ENCODE measurements around the gene NUDT6. TPM values are rescaled to one million over a fixed set of nuclear protein-coding genes. Genes with fewer than 3 reads are reported as not detected.
A peak's percentile ranks its signal among the peaks of the same experiment; 100 is the strongest.

The NUDT6 gene
- total RNA-seq, 2 donors from 2014 or later: 7.7 to 8.6 TPM

GRCh38 chr4:122921300-122921699 lies 1.1 kb downstream of the NUDT6 start:
- no peak for ATAC-seq
- intact Hi-C loops (cut with DNase I, micrococcal nuclease): loop anchor here in 1 of 2 donors (10.0 kb wide), 1 partner anchor 166 kb away; no protein-coding TSS in a partner anchor
- DNase-seq: no peak

GRCh38 chr4:122920473-122920872 lies 1.9 kb downstream of the NUDT6 start:
- intact Hi-C loops (cut with DNase I, micrococcal nuclease): loop anchor here in 1 of 2 donors (10.0 kb wide), 1 partner anchor 166 kb away; no protein-coding TSS in a partner anchor
- DNase-seq (no peak), ATAC-seq (no peak)

- DNase-seq: no peak
- ATAC-seq: no peak
- intact Hi-C loops (cut with DNase I, micrococcal nuclease): no loop called here
These were observed 4.7 kb downstream of the NUDT6 start for GRCh38 chr4:122917731-122918130.

GRCh38 chr4:122914938-122915337 lies 7.5 kb downstream of the NUDT6 start:
- intact Hi-C loops (cut with DNase I, micrococcal nuclease): loop anchor here in 1 of 2 donors (5.0 kb wide), 1 partner anchor 158 kb away; no protein-coding TSS in a partner anchor
- no peak for ATAC-seq
- DNase-seq: no peak

- ATAC-seq (no peak), DNase-seq (no peak)
- intact Hi-C loops (cut with DNase I, micrococcal nuclease): loop anchor here in 1 of 2 donors (5.0 kb wide), 1 partner anchor 157 kb away; no protein-coding TSS in a partner anchor
These were observed 8.0 kb downstream of the NUDT6 start for GRCh38 chr4:122914292-122914904.

- DNase-seq: no peak
- intact Hi-C loops (cut with DNase I, micrococcal nuclease): loop anchor here in 1 of 2 donors (5.0 kb wide), 1 partner anchor 156 kb away; no protein-coding TSS in a partner anchor
- ATAC-seq: no peak
These were observed 9.4 kb downstream of the NUDT6 start for GRCh38 chr4:122912810-122913575.

- DNase-seq (no peak), ATAC-seq (no peak)
- intact Hi-C loops (cut with DNase I, micrococcal nuclease): loop anchor here in 1 of 2 donors (5.0 kb wide), 1 partner anchor 154 kb away; no protein-coding TSS in a partner anchor
These were observed 10.8 kb downstream of the NUDT6 start for GRCh38 chr4:122911588-122911987.

- ATAC-seq (no peak), DNase-seq (no peak)
- intact Hi-C loops (cut with DNase I, micrococcal nuclease): loop anchor here in 1 of 2 donors (5.0 kb wide), 1 partner anchor 152 kb away; no protein-coding TSS in a partner anchor
These were observed 12.7 kb downstream of the NUDT6 start for GRCh38 chr4:122909683-122910082.

- intact Hi-C loops (cut with DNase I, micrococcal nuclease): no loop called here
- ATAC-seq (no peak), DNase-seq (no peak)
These were observed 14.2 kb downstream of the NUDT6 start for GRCh38 chr4:122908223-122908622.

- ATAC-seq (no peak), DNase-seq (no peak)
- intact Hi-C loops (cut with DNase I, micrococcal nuclease): no loop called here
These were observed 15.5 kb downstream of the NUDT6 start for GRCh38 chr4:122906859-122907305.

GRCh38 chr4:122903766-122904288 lies 18.6 kb downstream of the NUDT6 start:
- no peak for ATAC-seq
- intact Hi-C loops (cut with DNase I, micrococcal nuclease): no loop called here
- DNase-seq: no peak

GRCh38 chr4:122901247-122902010 lies 21.0 kb downstream of the NUDT6 start:
- intact Hi-C loops (cut with DNase I, micrococcal nuclease): no loop called here
- no peak for ATAC-seq
- DNase-seq: no peak

- ATAC-seq: no peak
- no peak for DNase-seq
- intact Hi-C loops (cut with DNase I, micrococcal nuclease): no loop called here
These were observed 22.1 kb downstream of the NUDT6 start for GRCh38 chr4:122900314-122900713.

GRCh38 chr4:122899682-122900081 lies 22.7 kb downstream of the NUDT6 start:
- DNase-seq: no peak
- ATAC-seq: no peak
- intact Hi-C loops (cut with DNase I, micrococcal nuclease): no loop called here

GRCh38 chr4:122898370-122899150 lies 23.8 kb downstream of the NUDT6 start:
- ATAC-seq (peak; percentile 76), DNase-seq (no peak)
- intact Hi-C loops (cut with DNase I, micrococcal nuclease): no loop called here

- intact Hi-C loops (cut with DNase I, micrococcal nuclease): no loop called here
- DNase-seq (no peak), ATAC-seq (no peak)
These were observed 26.1 kb downstream of the NUDT6 start for GRCh38 chr4:122896270-122896669.

GRCh38 chr4:122895336-122895995 lies 26.9 kb downstream of the NUDT6 start:
- DNase-seq (no peak), ATAC-seq (no peak)
- intact Hi-C loops (cut with DNase I, micrococcal nuclease): no loop called here

GRCh38 chr4:122894827-122895226 lies 27.6 kb downstream of the NUDT6 start:
- ATAC-seq (no peak), DNase-seq (no peak)
- intact Hi-C loops (cut with DNase I, micrococcal nuclease): no loop called here

Data from left colon (tissue), 2 donors.